Measurements from ENCODE around the gene KRT16. TPM values are rescaled to one million over a fixed set of nuclear protein-coding genes. Genes with fewer than 3 reads are reported as not detected.

The KRT16 gene
- total RNA-seq, 1 donor from 2014 or later = 4.8 TPM

DNA sequence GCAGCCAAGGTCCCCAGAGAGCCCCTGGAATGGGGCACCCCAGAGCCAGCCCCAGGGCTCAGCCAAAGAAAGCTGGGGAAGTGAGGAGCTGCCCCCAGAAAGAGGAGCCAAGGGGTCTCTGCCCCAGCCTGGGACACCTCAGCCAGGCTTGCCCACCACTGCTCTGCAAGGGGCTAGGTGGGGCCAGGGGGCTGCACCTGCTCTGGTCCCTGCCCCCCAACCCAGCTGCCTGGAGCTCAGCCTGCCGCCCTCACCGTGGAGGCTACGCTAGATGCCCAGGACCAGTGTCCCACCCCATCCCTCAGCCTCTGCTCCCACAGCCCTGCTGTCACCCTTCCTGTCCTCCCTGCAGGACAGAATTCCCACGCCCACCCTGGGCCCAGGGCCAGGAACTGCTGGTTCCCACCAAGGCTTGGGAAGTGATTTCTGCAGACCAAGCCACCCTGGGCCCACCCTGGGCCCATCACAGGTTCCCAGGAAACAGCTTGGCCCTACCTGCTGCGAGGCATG, 39.9 kb upstream of the KRT16 start:
- H3K27me3 ChIP-seq (ENCODE audit: control insufficient read depth, insufficient read depth, low read length) = no peaks in the 10 kb centered on the region
- H3K36me3 ChIP-seq (ENCODE audit: control insufficient read depth, insufficient read depth, low read length) = no peaks in the 10 kb centered on the region
- no peak for DNase-seq (ENCODE audit: low read depth)
- TF ChIP-seq, protein P1, sequence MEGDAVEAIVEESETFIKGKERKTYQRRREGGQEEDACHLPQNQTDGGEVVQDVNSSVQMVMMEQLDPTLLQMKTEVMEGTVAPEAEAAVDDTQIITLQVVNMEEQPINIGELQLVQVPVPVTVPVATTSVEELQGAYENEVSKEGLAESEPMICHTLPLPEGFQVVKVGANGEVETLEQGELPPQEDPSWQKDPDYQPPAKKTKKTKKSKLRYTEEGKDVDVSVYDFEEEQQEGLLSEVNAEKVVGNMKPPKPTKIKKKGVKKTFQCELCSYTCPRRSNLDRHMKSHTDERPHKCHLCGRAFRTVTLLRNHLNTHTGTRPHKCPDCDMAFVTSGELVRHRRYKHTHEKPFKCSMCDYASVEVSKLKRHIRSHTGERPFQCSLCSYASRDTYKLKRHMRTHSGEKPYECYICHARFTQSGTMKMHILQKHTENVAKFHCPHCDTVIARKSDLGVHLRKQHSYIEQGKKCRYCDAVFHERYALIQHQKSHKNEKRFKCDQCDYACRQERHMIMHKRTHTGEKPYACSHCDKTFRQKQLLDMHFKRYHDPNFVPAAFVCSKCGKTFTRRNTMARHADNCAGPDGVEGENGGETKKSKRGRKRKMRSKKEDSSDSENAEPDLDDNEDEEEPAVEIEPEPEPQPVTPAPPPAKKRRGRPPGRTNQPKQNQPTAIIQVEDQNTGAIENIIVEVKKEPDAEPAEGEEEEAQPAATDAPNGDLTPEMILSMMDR (IDR thresholded peaks at IDR 0.05; ENCODE audit: insufficient read depth, low read length, poor library complexity, severe bottlenecking) = no peak
- H3K4me3 ChIP-seq (ENCODE audit: low read depth, low read length) = no peak overlapping the region

DNA sequence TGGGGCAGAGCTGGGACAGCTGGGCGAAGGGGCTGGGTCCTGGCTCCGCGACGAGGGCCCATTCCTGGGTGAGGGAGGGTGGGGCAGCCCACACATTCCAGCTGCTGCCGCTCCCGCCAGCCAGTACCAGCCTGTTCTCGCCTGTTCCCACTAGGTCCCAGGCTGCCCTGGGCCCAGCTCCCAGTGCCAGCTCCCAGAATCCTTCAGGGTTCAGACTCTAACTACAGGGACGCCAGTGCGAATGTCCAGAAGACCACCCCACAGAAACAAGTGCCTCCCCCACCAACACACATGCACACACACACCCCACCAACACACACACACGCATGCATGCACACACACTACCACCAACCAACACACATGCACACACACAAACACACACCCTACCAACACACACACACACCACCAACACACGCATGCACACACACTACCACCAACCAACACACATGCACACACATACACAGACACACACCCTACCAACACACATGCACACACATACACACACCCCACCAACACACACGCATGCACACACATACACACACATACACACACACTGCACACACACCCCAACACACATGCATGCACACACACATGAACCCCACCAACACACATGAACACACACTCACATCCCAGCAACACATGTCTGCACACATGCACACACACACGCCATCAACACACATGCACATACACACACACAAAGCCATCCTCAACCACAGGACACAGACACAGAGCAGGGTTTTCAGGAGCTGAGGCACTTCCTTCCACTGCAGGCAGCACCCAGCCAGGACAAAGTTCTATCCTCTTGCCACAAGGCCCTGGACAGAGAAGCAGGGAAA, 39.3 kb upstream of the KRT16 start:
- Histone ChIP-seq H3K27me3 (ENCODE audit: control insufficient read depth, insufficient read depth, low read length) (no peaks in the 10 kb centered on the region), H3K36me3 (ENCODE audit: control insufficient read depth, insufficient read depth, low read length) (no peaks in the 10 kb centered on the region), H3K4me3 (ENCODE audit: low read depth, low read length) (no peak overlapping the region)
- DNase-seq (ENCODE audit: low read depth) = no peak
- TF ChIP-seq, protein P1 (IDR thresholded peaks at IDR 0.05; ENCODE audit: insufficient read depth, low read length, poor library complexity, severe bottlenecking) = no peak

- no peak for DNase-seq (ENCODE audit: low read depth)
- Histone ChIP-seq H3K4me3 (ENCODE audit: low read depth, low read length) (no peak overlapping the region), H3K27me3 (ENCODE audit: control insufficient read depth, insufficient read depth, low read length) (no peaks in the 10 kb centered on the region), H3K36me3 (ENCODE audit: control insufficient read depth, insufficient read depth, low read length) (no peaks in the 10 kb centered on the region)
- TF ChIP-seq, protein P1 (IDR thresholded peaks at IDR 0.05; ENCODE audit: insufficient read depth, low read length, poor library complexity, severe bottlenecking) = no peak
These were observed 38.4 kb upstream of the KRT16 start for GRCh38 chr17:41650794-41651624.

DNA sequence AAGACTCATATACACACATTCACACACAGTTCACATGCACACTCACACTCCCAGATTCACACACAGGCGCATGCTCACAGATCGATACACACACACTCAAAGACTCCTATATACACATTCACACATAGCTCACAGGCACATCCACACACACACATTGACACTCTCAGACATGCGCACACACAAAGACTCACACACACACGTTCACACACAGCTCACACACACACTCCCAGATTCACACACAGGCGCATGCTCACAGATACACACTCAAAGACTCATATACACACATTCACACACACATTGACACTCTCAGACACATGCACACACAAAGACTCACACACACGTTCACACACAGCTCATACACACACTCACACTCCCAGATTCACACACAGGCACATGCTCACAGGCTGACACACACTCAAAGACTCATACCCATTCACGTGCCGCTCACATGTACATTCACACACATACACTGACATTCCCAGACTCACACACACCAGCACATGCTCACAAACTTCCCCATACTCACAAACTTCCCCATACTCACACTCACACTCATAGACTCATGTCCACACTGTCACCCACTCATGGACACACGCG, 37.5 kb upstream of the KRT16 start:
- DNase-seq (ENCODE audit: low read depth) = no peak
- TF ChIP-seq, protein P1 (IDR thresholded peaks at IDR 0.05; ENCODE audit: insufficient read depth, low read length, poor library complexity, severe bottlenecking) = no peak
- Histone ChIP-seq H3K27me3 (ENCODE audit: control insufficient read depth, insufficient read depth, low read length) (no peaks in the 10 kb centered on the region), H3K36me3 (ENCODE audit: control insufficient read depth, insufficient read depth, low read length) (no peaks in the 10 kb centered on the region), H3K4me3 (ENCODE audit: low read depth, low read length) (no peak overlapping the region)

GRCh38 chr17:41648411-41649195, 36.0 kb upstream of the KRT16 start:
- no peak for DNase-seq (ENCODE audit: low read depth)
- Histone ChIP-seq H3K36me3 (ENCODE audit: control insufficient read depth, insufficient read depth, low read length) (no peaks in the 10 kb centered on the region), H3K27me3 (ENCODE audit: control insufficient read depth, insufficient read depth, low read length) (no peaks in the 10 kb centered on the region), H3K4me3 (ENCODE audit: low read depth, low read length) (peak overlapping the region; percentile 12)
- TF ChIP-seq, protein P1 (IDR thresholded peaks at IDR 0.05; ENCODE audit: insufficient read depth, low read length, poor library complexity, severe bottlenecking) = peak; percentile 98

Data from kidney epithelial cell (primary cell).